HCT116 (cell line): ENCODE measurements around the gene FAIM. TPM values are rescaled to one million over a fixed set of nuclear protein-coding genes. Genes with fewer than 3 reads are reported as not detected.
"Not testable (repeated sequence)": the region's sequence is repeated elsewhere in the genome, so short reads cannot be mapped to it uniquely, and the experiment has no call there.

ENCODE experiments used
- ATAC-seq: fragments of 200-7000 bp; cut with Tn5 transposase; 2 replicates; pipeline ENCODE4 v1.9.1; 2020; ENCODE audit warnings: mild to moderate bottlenecking, moderate library complexity
- BruUV-seq: library from RNA; stranded (reverse); fragments of 400-500 nt; replicated peaks from 2 replicates; lab custom pipeline; 2021; lab: Mats Ljungman, UMichigan
- CTCF ChIA-PET: fragments of 300-600 bp; sonication (Branson Sonifier 250); formaldehyde crosslinking; loops from one replicate; lab custom pipeline; 2021; ENCODE audit warnings: antibody characterized with exemption; lab: Charles Lee
- POLR2A ChIA-PET: fragments of 300-600, 350-600 bp; sonication (Branson Sonifier 250); formaldehyde crosslinking; loops from one replicate; lab custom pipeline; 2021; ENCODE audit warnings: antibody characterized with exemption; lab: Charles Lee
- RAD21 ChIA-PET, 2 experiments: fragments of 300-600 bp; sonication (Branson Sonifier 250); formaldehyde crosslinking; loops; one replicate each; lab custom pipeline; 2023; ENCODE audit warnings: low total read pairs in 2 of 2; ENCODE audit not compliant: uncharacterized antibody in 2 of 2, unreplicated experiment in 2 of 2, low non-redundant PET in 1 of 2; lab: Charles Lee
- DNase-seq: peaks from one replicate; pipeline ENCODE4 v3.0.0-alpha.2; 2010; ENCODE audit warnings: low read depth, low spot score
- H2AFZ ChIP-seq: fragments of 200-600 bp; shearing (Covaris generic), sonication (generic); 2 replicates; pipeline ENCODE4 v1.6.1; 2017; ENCODE audit warnings: low read depth, mixed run types, mixed read lengths, antibody characterized with exemption, low read length; ENCODE audit not compliant: poor library complexity, severe bottlenecking
- H3K27ac ChIP-seq: 2 replicates; pipeline ENCODE4 v1.5.1; 2012; ENCODE audit warnings: low read depth, low read length
- H3K27me3 ChIP-seq: fragments of 200-600 bp; sonication (generic); 2 replicates; pipeline ENCODE4 v1.6.1; 2016; ENCODE audit warnings: mixed run types, low read length, mixed read lengths; ENCODE audit not compliant: insufficient read depth
- H3K36me3 ChIP-seq, 2 experiments: fragments of 200-500 bp in 1 of 2; fragments of 200-600 bp in 1 of 2; sonication (Bioruptor generic) in 1 of 2; sonication (generic) in 1 of 2; 2 replicates each; pipeline versions ENCODE4 v1.5.1 to v1.6.1; 2014 to 2016; ENCODE audit warnings: low read length in 2 of 2, inconsistent platforms in 1 of 2, mixed read lengths in 1 of 2, mixed run types in 1 of 2; ENCODE audit not compliant: insufficient read depth in 2 of 2, control insufficient read depth in 1 of 2
- H3K4me1 ChIP-seq, 2 experiments: fragments of 200-600 bp in 1 of 2; sonication (generic) in 1 of 2; 2 replicates each; pipeline versions ENCODE4 v1.5.1 to v1.6.1; 2012 to 2017; ENCODE audit warnings: low read length in 2 of 2, inconsistent platforms in 1 of 2, mild to moderate bottlenecking in 1 of 2, mixed read lengths in 1 of 2, mixed run types in 1 of 2, moderate library complexity in 1 of 2; ENCODE audit not compliant: insufficient read depth in 2 of 2, control insufficient read depth in 1 of 2
- H3K4me2 ChIP-seq: fragments of 200-600 bp; sonication (generic); 2 replicates; pipeline ENCODE4 v1.6.1; 2017; ENCODE audit warnings: mixed run types, low read length, mixed read lengths
- H3K4me3 ChIP-seq, 2 experiments: fragments of 200-600 bp in 1 of 2; sonication (generic) in 1 of 2; replicated peaks in 1 of 2; 2 replicates each; pipeline ENCODE4 v1.5.1; 2011 to 2016; ENCODE audit warnings: low read length in 2 of 2, control low read depth in 1 of 2, low read depth in 1 of 2, mild to moderate bottlenecking in 1 of 2, mixed read lengths in 1 of 2, mixed run types in 1 of 2
- H3K79me2 ChIP-seq: fragments of 200-600 bp; sonication (generic); 2 replicates; pipeline ENCODE4 v1.6.1; 2017; ENCODE audit warnings: mild to moderate bottlenecking, mixed run types, low read length, moderate library complexity, mixed read lengths; ENCODE audit not compliant: insufficient read depth
- H3K9ac ChIP-seq: fragments of 200-600 bp; sonication (generic); 2 replicates; pipeline ENCODE4 v1.6.1; 2016; ENCODE audit warnings: low read length, mixed read lengths
- H3K9me2 ChIP-seq: fragments of 200-600 bp; sonication (generic), shearing (Covaris generic); 2 replicates; pipeline ENCODE4 v1.6.1; 2017; ENCODE audit warnings: mixed run types, mild to moderate bottlenecking, moderate library complexity; ENCODE audit not compliant: insufficient read depth
- H3K9me3 ChIP-seq, 2 experiments: fragments of 200-500 bp in 1 of 2; fragments of 200-600 bp in 1 of 2; sonication (Bioruptor generic) in 1 of 2; sonication (generic) in 1 of 2; 2 replicates each; pipeline ENCODE4 v1.6.1; 2014 to 2017; ENCODE audit warnings: low read length in 2 of 2, mixed read lengths in 2 of 2, inconsistent platforms in 1 of 2, low read depth in 1 of 2, mild to moderate bottlenecking in 1 of 2, mixed run types in 1 of 2, moderate library complexity in 1 of 2; ENCODE audit not compliant: control insufficient read depth in 1 of 2, insufficient read depth in 1 of 2
- H4K20me1 ChIP-seq: fragments of 200-600 bp; sonication (generic), shearing (Covaris generic); 2 replicates; pipeline ENCODE4 v1.6.1; 2017; ENCODE audit warnings: mixed run types, mild to moderate bottlenecking, moderate library complexity; ENCODE audit not compliant: insufficient read depth
- POLR2A ChIP-seq: IDR thresholded peaks from 2 replicates; pipeline ENCODE4 v1.7.0; 2011; ENCODE audit warnings: borderline replicate concordance; ENCODE audit not compliant: insufficient read depth, insufficient read length; ENCODE audit errors: extremely low read depth
- intact Hi-C: fragments of 100-400 bp; cut with micrococcal nuclease; formaldehyde crosslinking; loops from 2 replicates; pipeline ENCODE4 v1.10.0; 2022
- total RNA-seq: library from RNA; stranded (reverse); gene quantifications from one replicate; pipeline ENCODE4 v1.2.1, GENCODE V29; 2021; ENCODE audit not compliant: unreplicated experiment
- TF ChIP-seq, protein P1 (sequence below): IDR thresholded peaks from 2 replicates; pipeline ENCODE4 v1.6.1; 2011; ENCODE audit warnings: mild to moderate bottlenecking, low read length, moderate library complexity; ENCODE audit not compliant: insufficient replicate concordance; ENCODE audit errors: extremely low read depth

FAIM gene
- total RNA-seq, 1 experiment from 2014 or later: 12.2 TPM

GRCh38 chr3:138600100-138600745, 8.3 kb upstream of the FAIM start:
- H2AFZ ChIP-seq: no peak overlapping the region
- DNase-seq (no peak), ATAC-seq (no peak)
- intact Hi-C loops: no loop called here
- H3K9me3 ChIP-seq: no peaks in the 10 kb centered on the region
- no peak overlapping the region for H3K27ac ChIP-seq
- ChIA-PET CTCF (interaction anchor here (0.6 kb wide), 1 partner anchor 418 kb away, joined by 3 read pairs; no protein-coding TSS in a partner anchor), RAD21 (no interaction called here), POLR2A (no interaction called here)
- no peaks in the 10 kb centered on the region for H3K9me2 ChIP-seq
- no peak overlapping the region for H3K4me2 ChIP-seq
- no peaks in the 10 kb centered on the region for H4K20me1 ChIP-seq
- no peaks in the 10 kb centered on the region for H3K27me3 ChIP-seq
- no peaks in the 10 kb centered on the region for H3K36me3 ChIP-seq
- no TSS peak for BruUV-seq
- no peak overlapping the region for H3K9ac ChIP-seq
- no peaks in the 10 kb centered on the region for H3K4me1 ChIP-seq
- H3K4me3 ChIP-seq: no peak overlapping the region
- no peaks in the 10 kb centered on the region for H3K79me2 ChIP-seq
- TF ChIP-seq POLR2A: no peak
- TF ChIP-seq, protein P1, sequence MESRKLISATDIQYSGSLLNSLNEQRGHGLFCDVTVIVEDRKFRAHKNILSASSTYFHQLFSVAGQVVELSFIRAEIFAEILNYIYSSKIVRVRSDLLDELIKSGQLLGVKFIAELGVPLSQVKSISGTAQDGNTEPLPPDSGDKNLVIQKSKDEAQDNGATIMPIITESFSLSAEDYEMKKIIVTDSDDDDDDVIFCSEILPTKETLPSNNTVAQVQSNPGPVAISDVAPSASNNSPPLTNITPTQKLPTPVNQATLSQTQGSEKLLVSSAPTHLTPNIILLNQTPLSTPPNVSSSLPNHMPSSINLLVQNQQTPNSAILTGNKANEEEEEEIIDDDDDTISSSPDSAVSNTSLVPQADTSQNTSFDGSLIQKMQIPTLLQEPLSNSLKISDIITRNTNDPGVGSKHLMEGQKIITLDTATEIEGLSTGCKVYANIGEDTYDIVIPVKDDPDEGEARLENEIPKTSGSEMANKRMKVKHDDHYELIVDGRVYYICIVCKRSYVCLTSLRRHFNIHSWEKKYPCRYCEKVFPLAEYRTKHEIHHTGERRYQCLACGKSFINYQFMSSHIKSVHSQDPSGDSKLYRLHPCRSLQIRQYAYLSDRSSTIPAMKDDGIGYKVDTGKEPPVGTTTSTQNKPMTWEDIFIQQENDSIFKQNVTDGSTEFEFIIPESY: no peak
- TF ChIP-seq, all 23 proteins: peak for 0

GRCh38 chr3:138601661-138602060, 6.9 kb upstream of the FAIM start:
- H3K36me3 ChIP-seq, H3K27ac ChIP-seq, H3K9me3 ChIP-seq, H2AFZ ChIP-seq, H3K9ac ChIP-seq, ATAC-seq, H3K9me2 ChIP-seq, H3K4me3 ChIP-seq, H3K27me3 ChIP-seq, H3K4me2 ChIP-seq, DNase-seq, H3K4me1 ChIP-seq, H4K20me1 ChIP-seq, CTCF ChIA-PET, H3K79me2 ChIP-seq, RAD21 ChIA-PET, BruUV-seq, intact Hi-C loops, POLR2A ChIA-PET: not testable (repeated sequence)

GRCh38 chr3:138604106-138604595, 4.4 kb upstream of the FAIM start:
- RAD21 ChIA-PET, H3K4me3 ChIP-seq, H3K36me3 ChIP-seq, intact Hi-C loops, DNase-seq, H3K9me3 ChIP-seq, H3K4me2 ChIP-seq, H4K20me1 ChIP-seq, CTCF ChIA-PET, H3K4me1 ChIP-seq, H2AFZ ChIP-seq, H3K9ac ChIP-seq, H3K79me2 ChIP-seq, POLR2A ChIA-PET, ATAC-seq, H3K27me3 ChIP-seq, H3K27ac ChIP-seq, H3K9me2 ChIP-seq, BruUV-seq: not testable (repeated sequence)
